NCI-H1105 (cell line): ENCODE results near the gene TMEM139.
A peak's percentile ranks its signal among the peaks of the same experiment; 100 is the strongest.

Source experiments
- DNase-seq: peaks from one replicate; lab custom pipeline; 2025; lab: John Stamatoyannopoulos, UW

TMEM139 gene

DNA sequence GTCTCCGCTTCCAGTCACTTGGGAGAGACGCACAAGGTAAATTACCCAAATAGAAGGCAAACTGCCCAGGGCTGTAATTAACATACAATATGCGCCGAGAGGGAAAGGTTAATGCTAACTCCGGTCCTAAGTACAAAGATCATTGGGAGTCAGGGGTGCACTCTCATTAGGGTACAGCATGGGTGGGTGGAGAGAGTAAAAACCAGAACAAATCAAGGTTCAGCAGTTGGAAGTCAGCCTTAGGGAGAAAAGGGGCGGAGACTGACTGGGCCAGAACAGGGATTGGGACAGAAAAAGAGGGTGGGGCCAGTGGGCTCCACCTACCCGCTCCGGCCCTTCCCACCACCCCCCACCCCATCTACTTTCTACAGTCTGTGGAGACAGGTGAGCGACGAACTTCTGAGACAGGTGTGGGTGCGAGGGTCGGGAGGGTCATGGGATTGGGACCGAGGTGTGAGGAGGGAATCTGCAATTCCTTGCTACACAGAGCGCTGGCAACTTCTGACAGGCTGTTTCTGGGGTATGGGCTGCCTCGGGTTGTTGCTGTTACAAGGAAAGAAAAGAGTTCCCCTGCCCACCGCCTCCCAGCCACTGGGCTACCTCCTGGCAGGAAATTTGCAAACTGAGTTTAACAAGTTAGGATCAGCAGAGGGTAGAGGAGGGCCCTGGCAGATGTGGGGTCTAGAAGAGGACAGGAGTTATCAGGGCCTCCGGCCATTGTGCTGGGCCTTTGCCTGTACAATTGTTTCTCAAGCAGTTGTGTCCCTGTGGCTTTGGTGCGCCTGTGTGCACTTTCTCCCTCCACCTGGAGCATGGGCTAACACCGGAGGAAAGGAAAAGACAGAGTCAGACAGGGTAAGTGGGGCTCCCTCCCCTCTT, at the start of gene TMEM139:
Gene TMEM139 (plus strand): TSS at position 368 of the 879 bp plus-strand sequence. CDS start 1,000 bp downstream, outside the sequence.
- DNase-seq: no peak

GRCh38 chr7:143235561-143235960, 49.2 kb upstream of the TMEM139 start:
- no peak for DNase-seq

DNA sequence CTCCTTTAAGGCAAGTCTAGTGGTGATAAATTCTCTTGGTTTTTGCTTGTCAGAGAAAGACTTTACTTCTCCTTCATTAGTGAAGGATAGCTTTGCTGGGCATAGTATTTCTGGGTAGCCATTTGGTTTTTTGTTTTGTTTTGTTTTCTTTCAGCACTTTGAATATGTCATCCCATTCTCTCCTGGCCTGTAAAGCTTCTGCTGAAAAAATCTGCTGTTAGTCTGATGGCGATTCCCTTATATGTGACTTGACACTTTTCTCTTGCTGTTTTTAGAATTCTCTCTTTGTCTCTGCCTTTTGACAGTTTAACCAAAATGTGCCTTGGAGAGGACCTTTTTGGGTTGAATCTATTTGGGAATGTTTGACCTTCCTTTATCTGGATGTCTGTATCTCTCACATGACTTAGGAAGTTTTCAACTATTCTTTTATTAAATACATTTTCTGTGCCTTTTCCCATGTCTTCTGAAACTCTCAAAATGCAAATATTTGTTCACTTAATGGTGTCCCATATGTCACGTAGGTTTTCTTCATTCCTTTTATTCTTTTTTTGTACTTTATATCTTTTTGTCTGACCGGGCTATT, 48.3 kb upstream of the TMEM139 start:
- DNase-seq: no peak

GRCh38 chr7:143237366-143237765, 47.4 kb upstream of the TMEM139 start:
- DNase-seq: no peak

- peak; percentile 13 for DNase-seq
Observed at GRCh38 chr7:143238289-143238980, 46.3 kb upstream of the TMEM139 start.

DNA sequence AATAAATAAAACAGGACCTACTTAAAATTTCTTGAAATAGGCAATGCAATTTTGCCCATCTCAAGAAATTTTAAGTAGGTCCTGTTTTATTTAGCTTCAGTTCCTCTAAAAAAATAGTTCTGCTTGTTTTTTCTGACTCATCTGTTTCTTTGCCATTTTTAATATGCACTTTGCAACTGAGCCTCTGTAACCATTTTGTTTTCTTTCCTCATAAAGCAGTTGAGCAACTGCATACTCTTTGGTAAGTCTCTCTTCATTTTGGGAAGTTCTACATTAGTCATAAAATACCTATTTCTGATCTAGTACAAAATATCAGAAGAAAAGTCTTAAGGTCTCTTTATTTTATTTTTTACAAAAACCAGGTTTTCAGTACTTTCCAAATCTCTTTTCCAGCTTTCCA, 44.9 kb upstream of the TMEM139 start:
- DNase-seq: no peak

GRCh38 chr7:143240291-143241168, 44.2 kb upstream of the TMEM139 start:
- DNase-seq: peak; percentile 58

- DNase-seq: no peak
Observed at GRCh38 chr7:143242306-143242705, 42.5 kb upstream of the TMEM139 start.

GRCh38 chr7:143243111-143243510, 41.6 kb upstream of the TMEM139 start:
- DNase-seq: no peak

- no peak for DNase-seq
Observed at GRCh38 chr7:143243614-143244013, 41.1 kb upstream of the TMEM139 start.

GRCh38 chr7:143244321-143244720, 40.4 kb upstream of the TMEM139 start:
- no peak for DNase-seq

DNA sequence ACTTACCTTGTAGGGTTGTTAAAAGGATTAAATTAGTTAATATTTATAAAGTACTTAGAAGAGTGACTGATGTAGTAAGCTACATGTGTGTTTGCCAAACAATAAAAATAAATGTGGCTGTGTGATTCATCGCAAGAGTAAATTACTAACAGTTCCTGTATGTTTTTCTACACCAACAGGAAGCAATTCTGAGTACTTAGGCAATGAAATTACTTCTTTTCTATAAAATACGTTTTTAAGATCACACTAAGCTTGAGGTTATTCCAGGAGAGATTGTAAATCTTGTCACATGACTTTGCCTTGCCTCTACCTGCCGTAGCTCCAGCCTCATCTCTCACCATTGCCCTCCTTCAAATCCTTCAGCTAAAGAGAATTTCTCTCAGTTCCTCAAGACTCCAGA, 39.6 kb upstream of the TMEM139 start:
- no peak for DNase-seq

- DNase-seq: no peak
Observed at GRCh38 chr7:143247372-143247771, 37.4 kb upstream of the TMEM139 start.

GRCh38 chr7:143248761-143249354, 35.9 kb upstream of the TMEM139 start:
- DNase-seq: no peak

- no peak for DNase-seq
Observed at GRCh38 chr7:143250199-143250598, 34.6 kb upstream of the TMEM139 start.

GRCh38 chr7:143250822-143251221, 33.9 kb upstream of the TMEM139 start:
- no peak for DNase-seq

DNA sequence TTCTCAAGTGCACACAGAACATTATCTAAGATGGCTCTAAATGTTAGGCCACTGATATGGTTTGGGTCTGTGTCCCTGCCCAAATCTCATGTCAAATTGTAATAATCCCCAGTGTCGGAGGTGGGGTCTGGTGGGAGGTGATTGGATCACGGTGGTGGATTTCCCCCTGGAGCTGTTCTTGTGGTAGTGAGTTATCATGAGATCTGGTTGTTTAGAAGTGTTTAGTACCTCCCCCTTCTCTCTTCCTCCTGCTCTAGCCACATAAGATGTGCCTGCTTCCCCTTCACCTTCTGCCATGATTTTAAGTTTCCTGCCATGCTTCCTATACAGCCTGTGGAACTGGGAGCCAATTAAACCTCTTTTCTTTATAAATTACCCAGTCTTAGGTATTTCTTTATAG, 32.8 kb upstream of the TMEM139 start:
- DNase-seq: no peak

GRCh38 chr7:143255564-143255963, 29.2 kb upstream of the TMEM139 start:
- no peak for DNase-seq

- DNase-seq: no peak
Observed at GRCh38 chr7:143256325-143256724, 28.4 kb upstream of the TMEM139 start.

- no peak for DNase-seq
Observed at GRCh38 chr7:143256932-143257331, 27.8 kb upstream of the TMEM139 start.

DNA sequence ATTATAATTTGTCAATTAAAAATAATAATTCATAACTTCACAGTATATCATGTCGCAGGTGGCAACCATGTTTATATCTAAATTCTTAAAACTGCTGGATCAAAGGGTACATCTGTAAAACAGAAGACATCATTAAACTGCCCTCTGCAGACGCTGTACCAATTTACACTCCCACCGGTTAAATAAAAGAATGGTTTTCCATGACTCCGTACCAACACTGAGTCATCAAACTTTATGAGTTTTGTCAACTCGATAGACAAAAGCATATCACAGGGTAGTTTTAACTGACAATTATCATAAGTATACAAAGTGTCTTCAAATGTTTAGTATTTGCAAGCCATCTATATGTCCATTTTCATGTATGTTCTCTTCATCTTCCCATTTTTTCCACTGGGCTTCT, 27.3 kb upstream of the TMEM139 start:
- no peak for DNase-seq

DNA sequence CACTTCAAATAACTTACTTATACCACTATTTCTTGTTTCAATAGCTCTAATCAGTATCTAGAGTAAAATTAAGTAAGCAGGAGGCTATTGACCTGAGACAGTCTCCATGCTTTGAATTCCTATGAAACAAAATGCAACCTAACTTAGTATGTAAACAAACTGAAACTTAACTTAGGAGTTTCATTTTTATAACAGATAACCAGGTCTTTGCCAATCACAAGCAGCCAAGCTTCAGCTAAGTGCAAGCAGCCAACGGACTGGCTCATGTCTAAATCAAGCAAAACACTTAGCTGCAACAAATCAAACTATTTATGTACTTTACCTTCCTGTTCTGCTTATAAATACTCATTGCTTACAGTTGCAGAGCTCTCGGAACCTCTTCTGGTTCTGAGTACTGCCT, 25.9 kb upstream of the TMEM139 start:
- no peak for DNase-seq
